Caki2 (cell line): ENCODE data around the gene SLC37A2. TPM values are rescaled to one million over a fixed set of nuclear protein-coding genes. Genes with fewer than 3 reads are reported as not detected.

Experiments used
- DNase-seq: peaks from one replicate; pipeline ENCODE4 v3.0.0-alpha.2; 2015; ENCODE audit warnings: low read depth
- in situ Hi-C: cut with HindIII; loops from 2 replicates; pipeline ENCODE4 v1.10.0; 2016; ENCODE audit warnings: low sequenced_read_pairs, low pct_unique_long_range_greater_than_20kb, mixed read lengths
- total RNA-seq: library from RNA; depleted of rRNA; stranded (reverse); fragments of >200 nt; shearing (Covaris generic); gene quantifications from 2 replicates; pipeline ENCODE4 v1.2.3, GENCODE V29; 2014; ENCODE audit warnings: low replicate concordance; rRNA removed

SLC37A2 gene
- total RNA-seq, 1 experiment from 2014 or later: 1.9 TPM

DNA sequence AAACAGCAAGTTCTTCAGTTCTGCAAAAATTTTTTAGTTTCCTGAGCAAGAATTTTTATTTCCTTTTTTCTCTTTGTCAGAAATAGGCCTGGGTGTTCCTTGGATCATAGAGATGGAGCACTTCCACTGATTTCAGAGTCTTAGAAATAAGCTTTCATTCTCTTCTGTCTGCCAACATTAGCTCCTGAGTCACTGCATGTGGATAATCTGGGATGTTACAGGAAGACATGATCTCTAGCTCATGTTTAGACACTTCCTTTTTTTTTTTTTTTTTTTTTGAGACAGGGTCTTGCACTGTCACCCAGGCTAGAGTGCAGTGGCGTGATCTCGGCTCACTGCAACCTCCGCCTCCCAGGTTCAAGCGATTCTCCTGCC is 61.5 kb downstream of the SLC37A2 start:
- in situ Hi-C loops: no loop called here
- no peak for DNase-seq

DNA sequence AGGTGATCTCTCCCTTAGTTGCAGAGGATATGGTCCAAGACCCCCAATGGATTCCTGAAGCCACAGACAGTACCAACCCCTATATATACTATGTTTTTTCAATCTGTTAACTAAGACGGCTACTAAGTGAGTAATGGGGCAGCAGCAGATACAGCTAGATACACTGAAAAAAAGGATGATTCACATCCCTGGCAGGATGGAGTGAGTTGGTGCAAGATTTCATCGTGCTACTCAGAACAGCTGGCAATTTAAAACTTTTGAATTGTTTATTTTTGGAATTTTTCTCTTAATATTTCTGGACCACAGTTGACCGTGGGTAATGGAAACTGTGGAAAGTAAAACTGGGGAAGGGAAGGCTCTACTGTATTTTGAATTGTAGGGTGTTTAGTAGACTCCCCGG is 65.3 kb downstream of the SLC37A2 start:
- no peak for DNase-seq
- in situ Hi-C loops: no loop called here

DNA sequence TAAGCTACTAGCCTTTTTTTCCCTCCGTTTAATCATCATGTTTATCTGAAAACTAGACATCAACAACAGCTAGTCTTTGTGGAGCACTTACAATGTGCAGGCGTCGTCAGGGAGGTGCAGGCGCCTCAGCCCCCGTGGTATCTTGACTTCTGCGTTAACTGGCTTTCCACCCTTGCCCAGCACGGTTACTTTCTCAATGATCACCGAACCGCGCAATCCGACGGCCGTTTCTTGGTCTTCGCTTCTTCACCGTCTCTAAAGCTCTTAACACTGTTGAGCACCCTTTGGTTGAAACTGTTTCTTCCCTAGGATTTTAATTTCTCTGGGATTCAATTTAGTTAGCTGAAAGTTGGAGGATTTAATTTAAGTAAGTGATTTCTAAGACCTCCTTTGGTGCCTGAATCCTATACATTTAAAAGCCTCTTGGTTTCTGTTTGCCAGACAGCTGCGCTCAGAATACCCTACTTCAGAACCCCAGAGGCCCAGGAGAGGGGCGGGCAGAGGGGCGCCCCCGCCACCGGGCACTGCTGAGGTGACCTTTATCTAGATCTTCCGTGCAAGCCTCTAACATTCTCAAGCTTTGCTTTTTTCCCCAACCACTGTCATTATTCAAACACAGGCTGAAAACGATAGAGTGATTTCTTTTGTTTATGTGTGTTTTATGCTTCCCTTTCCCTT is 66.3 kb downstream of the SLC37A2 start:
- no peak for DNase-seq
- in situ Hi-C loops: no loop called here

DNA sequence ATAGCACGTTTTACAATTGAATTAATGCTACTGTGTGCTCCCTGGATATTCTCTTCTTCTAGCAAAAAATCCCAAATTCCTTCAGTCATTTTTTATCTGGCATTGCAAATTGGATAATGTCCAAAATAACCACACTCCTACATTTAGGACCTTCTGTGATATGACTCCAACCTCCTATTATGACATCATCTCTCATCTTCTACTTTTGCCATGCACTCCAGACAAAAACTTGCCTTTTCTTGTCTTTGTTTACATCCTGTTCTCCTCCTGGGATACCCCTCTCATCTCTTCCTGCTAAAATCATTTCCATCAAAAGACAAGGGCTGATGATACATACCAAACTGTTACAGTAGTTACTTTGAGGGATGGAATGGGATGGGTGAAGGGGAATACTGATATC is 69.0 kb downstream of the SLC37A2 start:
- in situ Hi-C loops: no loop called here
- no peak for DNase-seq

DNA sequence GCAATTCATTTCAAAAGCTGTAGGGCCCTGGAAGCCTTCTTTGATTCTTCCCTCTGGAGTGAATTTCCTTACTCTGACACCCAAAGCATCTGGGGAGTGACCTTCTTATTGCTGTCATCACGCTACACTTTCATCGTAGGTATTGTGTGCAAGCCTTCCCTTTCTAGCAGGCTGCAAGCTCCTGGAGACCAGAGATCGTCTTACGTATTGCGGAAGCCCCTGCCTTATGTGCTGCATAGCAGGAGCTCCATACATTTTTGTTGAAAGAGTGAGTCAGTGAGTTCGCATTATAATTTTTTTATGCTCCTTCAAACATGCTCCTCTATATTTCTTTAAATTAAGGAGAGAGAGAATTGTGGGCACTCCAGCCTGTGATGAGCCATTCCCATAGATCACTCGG is 69.5 kb downstream of the SLC37A2 start:
- no peak for DNase-seq
- in situ Hi-C loops: no loop called here

DNA sequence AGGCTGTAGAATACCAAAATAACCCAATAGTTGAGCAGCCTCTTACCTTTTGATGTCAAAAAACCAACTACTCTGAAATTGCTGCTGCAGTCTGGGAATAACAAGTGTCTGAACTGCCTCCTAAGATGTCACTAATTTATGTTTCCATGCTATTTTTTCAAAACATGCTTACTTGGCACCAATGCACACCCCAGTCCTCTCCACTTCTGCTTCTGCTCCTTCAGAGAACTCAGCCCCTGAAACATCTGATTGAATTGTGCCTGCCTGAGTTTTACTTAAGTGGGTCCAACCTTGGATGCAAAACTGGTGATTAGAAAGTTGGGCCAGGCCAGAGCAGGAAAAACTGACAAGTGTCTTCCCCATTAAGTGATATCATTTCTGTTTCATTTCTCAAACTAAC is 72.9 kb downstream of the SLC37A2 start:
- no peak for DNase-seq
- in situ Hi-C loops: no loop called here

DNA sequence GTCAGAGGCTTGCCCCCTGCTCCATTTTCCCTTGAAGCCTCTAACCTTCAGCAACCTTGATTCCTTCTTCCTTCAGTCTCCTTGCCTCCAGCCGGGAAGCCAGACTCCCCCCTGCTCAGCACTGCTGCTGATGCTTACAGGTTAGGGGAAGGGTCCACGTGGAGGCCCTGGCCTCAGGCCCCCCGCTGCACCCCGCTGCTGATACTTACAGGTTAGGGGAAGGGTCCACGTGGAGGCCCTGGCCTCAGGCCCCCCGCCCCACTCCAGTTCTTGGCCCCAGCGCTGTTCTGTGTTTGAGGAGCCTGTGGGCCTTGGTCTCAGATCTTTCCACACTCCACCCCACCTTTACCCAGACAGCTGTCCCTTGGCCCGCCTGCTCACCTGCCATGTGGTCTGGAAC is 75.9 kb downstream of the SLC37A2 start:
- in situ Hi-C loops: no loop called here
- DNase-seq: no peak

DNA sequence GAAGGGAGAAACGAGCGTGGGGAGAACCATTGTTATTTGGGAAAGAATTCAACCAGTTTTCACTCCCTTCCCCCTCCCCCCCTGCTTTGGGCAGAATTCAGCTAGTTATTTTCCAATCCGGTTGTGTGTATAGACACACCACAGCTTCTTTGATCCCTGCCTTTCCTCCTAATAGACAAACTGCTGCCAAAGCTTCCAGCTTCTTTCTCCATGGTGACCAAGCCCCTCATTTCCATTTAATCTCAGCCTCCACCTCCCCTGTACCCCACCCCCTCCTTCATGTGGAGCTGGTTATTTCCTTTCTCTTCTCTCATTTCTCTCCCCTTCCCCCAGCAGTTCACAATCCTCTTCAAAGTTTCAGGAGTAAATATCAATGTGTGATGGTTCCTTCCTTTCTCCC is 76.7 kb downstream of the SLC37A2 start:
- no peak for DNase-seq
- in situ Hi-C loops: no loop called here

Other genes with a start within 250 kb of the SLC37A2 start
- gene ROBO3, start 197.9 kb upstream of the SLC37A2 start, total RNA-seq: 14.7 and 15.2 TPM in 2 replicates
- gene ROBO4, start 165.4 kb upstream of the SLC37A2 start, total RNA-seq: not detected in 2 replicates
- not detected in 2 replicates for gene HEPN1, start 144.1 kb upstream of the SLC37A2 start, total RNA-seq
- gene HEPACAM, start 127.3 kb upstream of the SLC37A2 start, total RNA-seq: not detected in 2 replicates
- gene CCDC15, start 109.1 kb upstream of the SLC37A2 start, total RNA-seq: 1.1 and 1.5 TPM in 2 replicates
- gene TMEM218, start 48.3 kb downstream of the SLC37A2 start, total RNA-seq: 33.2 and 38.8 TPM in 2 replicates
- not detected in 2 replicates for gene PKNOX2, start 101.4 kb downstream of the SLC37A2 start, total RNA-seq